OCI-LY1 (cell line): ENCODE data around the gene LUZP1.

Experiments
- H2AFZ ChIP-seq: fragments of 200-600 bp; sonication (generic), shearing (Covaris generic); 2 replicates; pipeline ENCODE4 v1.6.0; 2014; ENCODE audit warnings: antibody characterized with exemption, mild to moderate bottlenecking, low read length
- H3F3A ChIP-seq: fragments of 200-600 bp; sonication (generic), shearing (Covaris generic); 2 replicates; pipeline ENCODE4 v1.6.0; 2014; ENCODE audit warnings: mild to moderate bottlenecking, antibody characterized with exemption, low read length, moderate library complexity; ENCODE audit not compliant: insufficient read depth
- H3K27ac ChIP-seq: fragments of 200-600 bp; sonication (generic); 2 replicates; pipeline ENCODE4 v1.5.1; 2014; ENCODE audit warnings: low read length, mixed run types, mild to moderate bottlenecking, low read depth; ENCODE audit not compliant: poor library complexity, severe bottlenecking
- H3K27me3 ChIP-seq: fragments of 200-600 bp; sonication (generic); 2 replicates; pipeline ENCODE4 v1.6.0; 2014; ENCODE audit warnings: antibody characterized with exemption, mild to moderate bottlenecking, low read length, moderate library complexity; ENCODE audit not compliant: insufficient read depth
- H3K36me3 ChIP-seq: fragments of 200-600 bp; sonication (generic); 2 replicates; pipeline ENCODE4 v1.6.1; 2014; ENCODE audit warnings: mild to moderate bottlenecking, antibody characterized with exemption, low read length, moderate library complexity, mixed read lengths; ENCODE audit not compliant: insufficient read depth
- H3K4me1 ChIP-seq: fragments of 200-600 bp; sonication (generic); 2 replicates; pipeline ENCODE4 v1.5.1; 2014; ENCODE audit warnings: mild to moderate bottlenecking, low read length, moderate library complexity; ENCODE audit not compliant: insufficient read depth, severe bottlenecking
- H3K4me2 ChIP-seq: fragments of 200-600 bp; sonication (generic), shearing (Covaris generic); 2 replicates; pipeline ENCODE4 v1.6.1; 2014; ENCODE audit warnings: low read length
- H3K4me3 ChIP-seq: fragments of 200-600 bp; sonication (generic); 2 replicates; pipeline ENCODE4 v1.5.1; 2014; ENCODE audit warnings: low read length, low read depth, mild to moderate bottlenecking, mixed read lengths; ENCODE audit not compliant: poor library complexity, severe bottlenecking
- H3K79me2 ChIP-seq: fragments of 200-600 bp; shearing (Covaris generic); 2 replicates; pipeline ENCODE4 v1.6.1; 2016; ENCODE audit warnings: mixed run types, low read length, mixed read lengths; ENCODE audit not compliant: insufficient read depth
- H3K9ac ChIP-seq: fragments of 200-600 bp; sonication (generic), shearing (Covaris generic); 2 replicates; pipeline ENCODE4 v1.6.1; 2014; ENCODE audit warnings: mild to moderate bottlenecking, low read length, mixed read lengths
- H3K9me2 ChIP-seq: fragments of 200-600 bp; sonication (generic), shearing (Covaris generic); 2 replicates; pipeline ENCODE4 v1.6.1; 2014; ENCODE audit warnings: low read depth, mild to moderate bottlenecking, low read length, mixed read lengths
- H3K9me3 ChIP-seq: fragments of 200-600 bp; shearing (Covaris generic); 2 replicates; pipeline ENCODE4 v1.6.1; 2014; ENCODE audit warnings: low read length, mixed read lengths
- H4K20me1 ChIP-seq: fragments of 200-600 bp; sonication (generic), shearing (Covaris generic); 2 replicates; pipeline ENCODE4 v1.6.0; 2016; ENCODE audit warnings: mild to moderate bottlenecking, low read length; ENCODE audit not compliant: insufficient read depth
- CTCF ChIP-seq: fragments of 200-600 bp; sonication (generic), shearing (Covaris generic); IDR thresholded peaks from 2 replicates; pipeline ENCODE4 v1.5.1; 2017; ENCODE audit warnings: mild to moderate bottlenecking, antibody characterized with exemption, low read length, moderate library complexity, mixed read lengths
- EZH2 ChIP-seq: fragments of 200-600 bp; sonication (generic), shearing (Covaris generic); IDR thresholded peaks from 2 replicates; pipeline ENCODE4 v1.8.0; 2017; ENCODE audit warnings: borderline replicate concordance, mixed run types, mild to moderate bottlenecking, antibody characterized with exemption, low read length, moderate library complexity, mixed read lengths

Gene LUZP1

GRCh38 chr1:23100074-23100748 lies 68.4 kb downstream of the LUZP1 start:
- Histone ChIP-seq H2AFZ (no peak overlapping the region), H3K4me3 (no peak overlapping the region), H4K20me1 (no peaks in the 10 kb centered on the region), H3K27me3 (no peaks in the 10 kb centered on the region), H3F3A (no peaks in the 10 kb centered on the region), H3K9me3 (no peaks in the 10 kb centered on the region), H3K9ac (no peak overlapping the region), H3K9me2 (no peaks in the 10 kb centered on the region), H3K36me3 (no peaks in the 10 kb centered on the region), H3K4me2 (no peak overlapping the region), H3K27ac (no peak overlapping the region), H3K79me2 (no peaks in the 10 kb centered on the region), H3K4me1 (no peaks in the 10 kb centered on the region)
- TF ChIP-seq EZH2: no peak
- TF ChIP-seq CTCF: no peak

GRCh38 chr1:23099171-23099536 lies 69.5 kb downstream of the LUZP1 start:
- Histone ChIP-seq H4K20me1 (no peaks in the 10 kb centered on the region), H3K4me1 (no peaks in the 10 kb centered on the region), H3K9me2 (no peaks in the 10 kb centered on the region), H3K27ac (no peak overlapping the region), H3K4me2 (no peak overlapping the region), H2AFZ (no peak overlapping the region), H3K4me3 (no peak overlapping the region), H3K9ac (no peak overlapping the region), H3K27me3 (no peaks in the 10 kb centered on the region), H3K9me3 (no peaks in the 10 kb centered on the region), H3F3A (no peaks in the 10 kb centered on the region), H3K79me2 (no peaks in the 10 kb centered on the region), H3K36me3 (no peaks in the 10 kb centered on the region)
- TF ChIP-seq CTCF: no peak
- no peak for TF ChIP-seq EZH2

GRCh38 chr1:23098463-23099170 lies 70.0 kb downstream of the LUZP1 start:
- no peaks in the 10 kb centered on the region for H3K9me3 ChIP-seq
- H2AFZ ChIP-seq: no peak overlapping the region
- no peak overlapping the region for H3K4me2 ChIP-seq
- no peaks in the 10 kb centered on the region for H3K27me3 ChIP-seq
- H3K4me1 ChIP-seq: no peaks in the 10 kb centered on the region
- no peaks in the 10 kb centered on the region for H4K20me1 ChIP-seq
- no peak overlapping the region for H3K4me3 ChIP-seq
- H3K27ac ChIP-seq: no peak overlapping the region
- no peaks in the 10 kb centered on the region for H3K9me2 ChIP-seq
- H3K79me2 ChIP-seq: no peaks in the 10 kb centered on the region
- TF ChIP-seq EZH2 (no peak), CTCF (peak; percentile 83)
- 0 out of 2 replicates have a peak, but pooled peaks cover under 1% of the 10 kb centered on the region for H3K36me3 ChIP-seq
- no peaks in the 10 kb centered on the region for H3F3A ChIP-seq
- no peak overlapping the region for H3K9ac ChIP-seq
